AG10803 (cell line): ENCODE data around the gene DCAKD.

Source experiments
- DNase-seq: peaks from one replicate; pipeline ENCODE4 v3.0.0; 2010; ENCODE audit warnings: low read depth
- H3K4me3 ChIP-seq: 2 replicates; pipeline ENCODE4 v1.5.1; 2011; ENCODE audit warnings: mild to moderate bottlenecking, low read length, control low read depth
- TF ChIP-seq, protein P1 (sequence below): conservative IDR thresholded peaks from 2 replicates; pipeline ENCODE4 v1.5.1; 2011; ENCODE audit warnings: mild to moderate bottlenecking, low read length, control low read depth, inconsistent platforms

The DCAKD gene

DNA sequence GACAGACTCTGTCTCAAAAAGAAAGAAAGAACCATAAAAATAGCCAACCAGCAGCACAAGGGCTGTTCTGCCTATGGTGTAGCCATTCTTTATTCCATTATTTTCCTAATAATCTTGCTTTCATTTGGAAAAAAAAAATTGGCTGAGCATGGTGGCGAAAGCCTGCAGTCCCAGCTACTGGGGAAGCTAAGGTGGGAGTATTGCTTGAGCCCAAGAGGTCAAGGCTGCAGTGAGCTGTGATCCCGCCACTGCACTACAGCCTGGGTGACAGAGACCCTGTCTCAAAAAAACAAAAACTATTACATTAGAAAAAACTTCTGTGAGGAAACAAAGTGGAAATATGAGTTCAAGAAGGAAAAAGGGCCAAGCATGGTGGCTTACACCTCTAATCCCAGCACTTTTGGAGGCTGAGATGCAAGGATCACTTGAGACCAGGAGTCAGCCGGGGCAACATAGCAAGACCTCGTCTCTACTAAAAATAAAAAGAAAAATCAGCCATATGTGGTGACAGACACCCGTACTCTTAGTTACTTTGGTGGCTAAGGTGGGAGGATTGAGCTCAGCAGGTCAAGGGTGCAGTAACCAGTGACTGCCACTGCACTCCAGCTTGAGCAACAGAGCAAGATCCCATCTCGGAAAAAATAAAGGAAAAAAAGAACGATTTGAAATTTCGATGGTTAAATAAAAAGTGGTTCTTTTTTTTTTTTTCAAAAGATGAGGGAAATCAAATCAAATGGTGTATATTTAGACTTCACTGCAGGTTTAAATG lies 2.5 kb downstream of the DCAKD start:
- DNase-seq: no peak
- TF ChIP-seq, protein P1, sequence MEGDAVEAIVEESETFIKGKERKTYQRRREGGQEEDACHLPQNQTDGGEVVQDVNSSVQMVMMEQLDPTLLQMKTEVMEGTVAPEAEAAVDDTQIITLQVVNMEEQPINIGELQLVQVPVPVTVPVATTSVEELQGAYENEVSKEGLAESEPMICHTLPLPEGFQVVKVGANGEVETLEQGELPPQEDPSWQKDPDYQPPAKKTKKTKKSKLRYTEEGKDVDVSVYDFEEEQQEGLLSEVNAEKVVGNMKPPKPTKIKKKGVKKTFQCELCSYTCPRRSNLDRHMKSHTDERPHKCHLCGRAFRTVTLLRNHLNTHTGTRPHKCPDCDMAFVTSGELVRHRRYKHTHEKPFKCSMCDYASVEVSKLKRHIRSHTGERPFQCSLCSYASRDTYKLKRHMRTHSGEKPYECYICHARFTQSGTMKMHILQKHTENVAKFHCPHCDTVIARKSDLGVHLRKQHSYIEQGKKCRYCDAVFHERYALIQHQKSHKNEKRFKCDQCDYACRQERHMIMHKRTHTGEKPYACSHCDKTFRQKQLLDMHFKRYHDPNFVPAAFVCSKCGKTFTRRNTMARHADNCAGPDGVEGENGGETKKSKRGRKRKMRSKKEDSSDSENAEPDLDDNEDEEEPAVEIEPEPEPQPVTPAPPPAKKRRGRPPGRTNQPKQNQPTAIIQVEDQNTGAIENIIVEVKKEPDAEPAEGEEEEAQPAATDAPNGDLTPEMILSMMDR: peak; percentile 45

DNA sequence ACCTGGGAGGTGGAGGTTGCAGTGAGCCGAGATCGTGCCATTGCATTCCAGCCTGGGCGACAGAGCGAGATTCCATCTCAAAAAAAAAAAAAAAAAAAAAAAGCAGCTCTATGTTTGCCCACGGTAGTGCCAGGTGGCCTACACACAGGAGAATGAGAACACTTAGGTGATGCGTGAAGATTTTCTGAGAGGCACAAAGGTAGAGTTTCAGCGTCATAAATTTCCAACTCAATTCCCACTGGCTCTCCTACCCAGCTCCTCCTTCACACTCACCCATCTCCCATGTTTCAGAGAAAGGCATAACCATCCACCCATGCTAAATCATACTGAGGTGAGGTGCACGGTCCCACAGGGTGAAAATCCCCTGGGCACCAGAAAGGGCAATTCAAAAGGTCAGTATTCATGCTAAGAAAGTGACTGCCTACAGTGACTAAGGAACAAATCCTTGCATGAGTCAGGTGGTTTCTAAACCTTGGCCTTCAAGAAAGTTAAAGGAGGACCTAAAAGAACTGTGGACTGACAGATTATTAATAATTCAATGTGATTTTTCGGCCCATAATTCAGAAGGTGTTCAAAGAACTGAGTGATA lies 4.8 kb downstream of the DCAKD start:
- H3K4me3 ChIP-seq: no peak overlapping the region
- DNase-seq: no peak
- TF ChIP-seq, protein P1: no peak

More for the DNA sequence above, 2.5 kb downstream of the DCAKD start:
- no peak overlapping the region for H3K4me3 ChIP-seq

DNA sequence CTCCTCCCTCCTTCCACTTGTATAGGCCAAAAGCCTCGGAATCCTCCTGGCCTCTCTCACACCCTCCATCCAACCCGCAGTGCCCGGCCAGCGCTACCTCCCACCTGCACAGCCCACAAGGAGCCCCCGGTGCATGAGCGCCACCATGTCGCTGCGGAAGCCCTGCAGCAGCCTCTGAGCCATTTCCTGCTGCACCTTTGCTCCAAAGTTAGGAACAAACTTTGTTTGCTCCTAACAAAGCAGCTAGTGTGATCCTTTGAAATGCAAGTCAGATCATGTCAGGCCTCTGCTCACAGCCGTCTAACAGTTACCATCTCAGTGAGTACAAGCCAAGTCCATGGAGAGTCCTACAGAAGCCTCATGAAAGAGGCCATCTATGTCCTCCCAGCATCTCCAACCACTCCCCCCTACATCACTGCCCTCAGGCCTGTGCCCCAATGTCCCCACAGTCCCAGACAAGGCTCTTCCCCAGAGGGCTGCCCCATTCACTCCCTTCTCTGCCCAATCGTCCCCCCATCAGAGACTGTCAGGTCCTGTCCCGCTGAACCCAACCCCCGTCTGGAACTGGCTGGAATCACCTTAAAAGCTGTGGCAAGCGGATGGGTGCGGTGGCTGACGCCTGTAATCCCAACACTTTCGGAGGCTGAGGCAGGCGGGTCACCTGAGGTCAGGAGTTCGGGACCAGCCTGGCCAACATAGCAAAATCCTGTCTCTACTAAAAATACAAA lies 7.5 kb downstream of the DCAKD start:
- no peak overlapping the region for H3K4me3 ChIP-seq
- TF ChIP-seq, protein P1: no peak
- DNase-seq: no peak

DNA sequence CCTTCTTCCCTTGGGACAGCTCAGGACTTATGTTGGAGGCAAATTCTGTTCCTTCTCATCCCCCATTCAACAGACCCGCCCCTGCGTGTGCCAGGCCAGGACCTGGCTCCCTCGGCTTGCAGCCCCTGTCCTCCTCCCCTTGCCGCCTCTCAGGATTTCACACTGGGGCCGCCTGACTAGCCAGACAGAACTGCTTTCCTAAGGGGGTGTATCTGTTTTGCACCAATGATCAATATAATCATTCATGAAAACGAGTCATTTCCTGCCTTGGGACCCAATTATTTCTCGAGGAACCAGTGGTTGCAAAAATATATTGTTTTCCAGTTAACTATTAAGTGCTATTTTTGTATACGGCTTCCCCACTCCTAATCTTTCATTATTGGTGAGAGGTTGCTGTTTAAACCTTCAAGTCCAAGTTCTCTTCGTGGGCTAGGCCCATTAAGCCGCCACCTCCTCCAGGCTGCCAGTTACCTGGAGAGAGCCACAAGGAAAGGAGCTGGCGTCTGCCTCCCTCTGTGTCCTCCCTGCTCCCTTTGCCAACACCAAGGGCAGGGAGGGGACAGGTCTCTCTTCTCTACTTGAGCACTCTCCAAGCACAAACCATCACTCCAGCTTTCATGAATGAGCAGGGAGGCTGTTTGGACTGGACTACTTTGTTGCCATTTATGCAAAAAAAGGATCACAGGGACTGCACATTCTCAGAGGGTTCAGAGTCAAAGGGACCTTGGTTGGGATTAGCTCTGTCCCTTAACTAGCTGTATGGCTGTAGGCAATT lies 8.9 kb downstream of the DCAKD start:
- TF ChIP-seq, protein P1: no peak
- DNase-seq: no peak
- no peak overlapping the region for H3K4me3 ChIP-seq

DNA sequence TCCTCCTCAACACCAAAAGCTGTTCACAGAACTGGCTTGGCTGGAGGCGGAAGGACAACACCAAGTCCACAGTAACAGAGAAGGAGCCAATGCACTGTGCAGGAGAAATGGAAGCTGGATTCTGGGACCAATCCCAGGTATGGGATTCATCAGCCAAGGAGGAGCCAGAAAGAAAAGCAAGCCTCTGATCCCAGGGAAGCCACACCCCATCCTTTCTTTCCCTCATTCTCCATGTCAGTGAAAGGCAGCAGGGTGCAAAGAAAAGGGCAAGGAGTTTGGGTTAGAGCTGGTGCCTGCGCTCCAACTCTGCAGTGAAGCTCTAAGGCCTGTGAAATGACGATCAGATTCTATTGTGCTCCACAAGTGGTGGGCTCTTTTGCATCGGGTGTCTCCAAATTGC lies 11.0 kb downstream of the DCAKD start:
- no peak for DNase-seq
- H3K4me3 ChIP-seq: no peak overlapping the region
- TF ChIP-seq, protein P1: no peak

DNA sequence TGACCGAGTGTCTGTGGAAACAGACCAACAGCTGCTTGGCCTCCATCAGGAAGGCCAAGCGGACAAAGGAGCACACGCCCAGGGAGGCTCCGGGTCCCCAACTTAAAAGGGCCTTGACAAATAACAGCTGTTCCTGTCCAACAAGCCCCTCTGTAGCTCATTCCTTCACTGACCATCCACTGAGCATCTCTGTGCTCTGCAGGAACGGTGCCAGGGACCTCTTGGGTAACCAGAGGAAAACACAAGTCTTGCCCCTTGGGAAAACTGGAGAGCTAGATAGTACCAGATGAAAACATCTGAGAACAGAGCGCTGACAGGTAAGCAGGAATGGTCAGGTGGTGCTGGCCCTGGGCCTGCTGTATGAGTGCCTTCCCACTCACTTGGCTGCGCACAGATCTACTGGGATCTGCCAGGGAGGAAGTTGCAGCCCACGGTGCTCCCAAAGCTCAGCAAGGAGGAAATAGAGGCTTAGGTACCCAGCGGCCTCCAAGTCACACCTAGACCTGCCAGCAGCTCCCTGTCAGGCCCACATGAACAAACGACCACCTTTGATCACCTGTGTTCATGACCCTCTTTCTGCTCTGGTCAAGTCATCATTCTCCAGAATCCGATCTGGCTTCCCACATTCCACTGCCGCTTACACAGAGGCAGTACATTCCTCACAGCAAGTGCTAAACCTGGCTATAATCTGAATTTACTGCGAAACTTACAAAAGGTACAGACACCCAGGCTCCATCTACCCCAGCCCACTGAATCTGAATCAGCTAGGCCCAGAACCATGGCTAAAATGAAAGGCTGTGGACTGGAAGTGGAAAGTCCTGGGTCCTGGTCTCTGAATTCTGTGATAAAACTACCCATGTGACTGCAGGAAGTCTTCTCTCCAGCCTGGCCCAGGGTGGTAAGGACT lies 12.5 kb downstream of the DCAKD start:
- TF ChIP-seq, protein P1: no peak
- H3K4me3 ChIP-seq: no peak overlapping the region
- no peak for DNase-seq
